HG02884 (cell line): Measurements from ENCODE around the gene UBR1.

Source experiments
- ATAC-seq: cut with Tn5 transposase; IDR thresholded peaks from one replicate; pipeline ENCODE4 v1.9.1; 2021; ENCODE audit warnings: mild to moderate bottlenecking, moderate library complexity; ENCODE audit not compliant: unreplicated experiment

Gene UBR1

GRCh38 chr15:43111354-43111753 lies 5.5 kb upstream of the UBR1 start:
- ATAC-seq: no peak

DNA sequence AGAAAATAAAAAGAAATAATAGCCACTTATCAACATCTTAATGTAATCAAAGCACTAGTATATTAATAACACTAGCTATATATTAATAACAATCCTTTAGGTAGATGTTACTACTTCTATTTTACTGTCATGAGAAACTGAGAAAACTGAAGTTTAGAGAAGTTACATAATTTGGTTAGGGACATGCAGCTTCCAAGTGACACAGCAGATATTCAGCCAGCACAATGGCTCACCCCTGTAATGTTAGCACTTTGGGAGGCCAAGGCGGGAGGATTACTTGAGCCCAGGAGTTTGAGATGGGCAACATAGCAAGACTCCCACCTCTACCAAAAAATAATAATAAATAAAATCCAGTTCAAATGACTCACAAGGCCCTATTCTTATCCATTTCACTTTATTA lies 1.9 kb upstream of the UBR1 start:
- ATAC-seq: no peak

- ATAC-seq: no peak
Measured at GRCh38 chr15:43106486-43106829, 620 bp upstream of the UBR1 start.

GRCh38 chr15:43105077-43105736 lies 631 bp downstream of the UBR1 start:
- ATAC-seq: no peak

- no peak for ATAC-seq
Measured at GRCh38 chr15:43104426-43104825, 1.4 kb downstream of the UBR1 start.

DNA sequence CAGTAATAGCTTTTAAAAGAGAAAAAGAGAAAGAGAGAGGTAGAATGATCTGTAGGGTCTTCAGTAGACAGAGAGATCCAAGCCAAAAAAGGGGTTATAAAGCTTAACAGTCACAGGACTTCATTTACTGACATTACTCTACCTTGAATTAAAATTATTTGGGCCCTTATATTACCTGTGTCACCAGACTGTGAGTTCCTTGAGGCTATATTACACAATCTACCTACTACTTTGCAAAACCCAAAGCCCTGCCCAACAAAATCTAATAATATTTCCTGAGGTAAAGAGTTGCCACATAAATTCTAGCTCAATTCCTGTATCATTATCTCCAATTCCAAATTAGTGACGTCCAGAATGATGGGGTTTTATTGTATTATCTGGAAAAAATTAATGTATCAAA lies 1.9 kb downstream of the UBR1 start:
- no peak for ATAC-seq

- no peak for ATAC-seq
Measured at GRCh38 chr15:43102187-43102586, 3.7 kb downstream of the UBR1 start.

GRCh38 chr15:43100971-43101370 lies 4.9 kb downstream of the UBR1 start:
- ATAC-seq: no peak

DNA sequence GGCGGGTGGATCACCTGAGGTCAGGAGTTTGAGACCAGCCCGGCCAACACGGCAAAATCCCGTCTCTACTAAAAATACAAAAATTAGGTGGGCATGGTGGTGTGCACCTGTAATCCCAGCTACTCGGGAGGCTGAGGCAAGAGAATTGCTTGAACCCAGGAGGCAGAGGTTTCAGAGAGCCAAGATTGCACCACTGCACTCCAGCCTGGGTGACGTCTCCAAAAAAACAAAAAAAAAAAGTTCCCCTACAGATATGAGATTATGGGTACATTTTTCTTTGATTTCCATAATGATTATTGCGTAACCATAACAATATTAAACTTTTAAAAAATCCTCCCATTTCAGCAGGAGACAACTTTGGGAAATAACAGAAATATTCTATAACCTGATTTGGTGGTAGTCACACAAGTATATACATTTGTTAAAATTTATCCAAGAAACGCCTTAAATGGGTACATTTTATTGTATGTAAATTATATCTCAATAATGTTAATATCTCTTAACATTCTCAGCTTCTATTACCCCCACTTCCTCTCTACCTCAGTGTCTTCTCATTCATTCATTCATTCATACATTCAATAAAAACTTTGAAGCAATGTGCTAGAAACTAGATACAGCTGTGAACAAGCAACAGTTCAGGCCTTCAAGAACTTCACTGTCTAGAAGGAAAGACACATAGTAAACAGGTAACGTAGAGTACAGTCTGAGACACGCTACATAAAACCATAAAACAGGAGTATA lies 6.6 kb downstream of the UBR1 start:
- ATAC-seq: no peak

- no peak for ATAC-seq
Measured at GRCh38 chr15:43096411-43096810, 9.4 kb downstream of the UBR1 start.

DNA sequence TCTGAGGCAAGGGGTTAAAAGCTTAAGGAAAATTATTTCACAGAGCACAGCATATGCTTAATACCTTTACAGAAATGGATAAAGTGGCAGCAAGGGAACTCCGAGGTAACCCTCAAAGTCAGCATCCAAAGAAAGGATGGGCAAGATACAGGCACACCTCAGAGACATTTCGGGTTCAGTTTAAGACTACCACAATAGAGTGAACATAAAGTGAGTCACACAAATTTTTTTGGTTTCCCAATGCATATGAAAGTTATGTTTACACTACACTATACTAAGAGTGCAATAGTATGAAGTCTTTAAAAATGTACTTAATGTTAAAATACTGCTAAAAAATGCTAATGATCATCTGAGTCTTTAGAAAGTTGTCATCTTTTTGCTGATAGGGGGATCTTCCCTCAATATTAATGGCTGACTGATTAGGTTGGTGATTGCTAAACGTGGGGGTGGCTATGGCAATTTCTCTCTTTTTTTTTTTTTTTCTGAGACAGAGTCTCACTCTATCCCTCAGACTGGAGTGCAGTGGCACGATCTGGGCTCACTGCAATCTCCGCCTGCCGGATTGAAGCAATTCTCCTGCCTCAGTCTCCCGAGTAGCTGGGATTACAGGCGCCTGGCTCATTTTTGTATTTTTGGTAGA lies 10.0 kb downstream of the UBR1 start:
- no peak for ATAC-seq

DNA sequence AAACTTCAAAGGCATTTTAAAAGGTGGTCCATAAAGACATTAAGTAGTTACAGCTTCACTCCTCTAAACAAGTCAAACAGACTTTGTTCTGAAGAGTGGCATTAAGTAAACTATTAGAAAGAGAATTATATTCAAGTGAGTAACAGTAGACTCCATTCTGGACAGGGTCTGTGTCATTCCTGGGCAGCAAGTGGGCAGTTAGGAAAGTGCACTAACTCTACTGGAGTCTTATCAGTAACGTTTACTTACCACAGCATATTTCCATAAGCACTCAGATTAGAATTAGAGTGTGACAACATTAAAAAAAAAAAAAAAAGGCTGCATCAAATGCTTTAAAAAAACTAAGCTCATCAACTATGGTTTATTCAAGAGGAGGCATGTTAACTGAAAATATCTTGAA lies 10.6 kb downstream of the UBR1 start:
- no peak for ATAC-seq

- ATAC-seq: no peak
Measured at GRCh38 chr15:43094416-43095030, 11.3 kb downstream of the UBR1 start.

DNA sequence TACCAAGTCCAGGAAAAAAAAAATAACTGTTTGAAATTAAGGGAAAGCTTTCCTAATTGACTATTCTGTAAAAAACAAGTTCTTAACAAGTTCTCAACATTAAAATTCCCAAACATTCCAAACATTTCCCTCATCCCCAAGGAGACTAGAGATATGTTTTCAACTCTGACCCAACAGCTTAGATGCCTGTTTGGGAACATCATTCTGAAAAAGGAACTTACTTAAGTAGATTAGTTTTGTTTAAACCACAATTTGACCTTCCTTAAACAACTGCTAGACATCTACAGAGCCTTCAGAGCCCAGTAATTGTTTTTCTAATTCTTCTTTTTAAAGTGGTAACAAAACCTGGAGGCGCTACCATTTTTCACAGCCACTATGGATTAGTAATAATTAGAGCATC lies 12.8 kb downstream of the UBR1 start:
- ATAC-seq: no peak

GRCh38 chr15:43091859-43092258 lies 14.0 kb downstream of the UBR1 start:
- no peak for ATAC-seq

- no peak for ATAC-seq
Measured at GRCh38 chr15:43086551-43086950, 19.3 kb downstream of the UBR1 start.

GRCh38 chr15:43085921-43086320 lies 19.9 kb downstream of the UBR1 start:
- no peak for ATAC-seq

DNA sequence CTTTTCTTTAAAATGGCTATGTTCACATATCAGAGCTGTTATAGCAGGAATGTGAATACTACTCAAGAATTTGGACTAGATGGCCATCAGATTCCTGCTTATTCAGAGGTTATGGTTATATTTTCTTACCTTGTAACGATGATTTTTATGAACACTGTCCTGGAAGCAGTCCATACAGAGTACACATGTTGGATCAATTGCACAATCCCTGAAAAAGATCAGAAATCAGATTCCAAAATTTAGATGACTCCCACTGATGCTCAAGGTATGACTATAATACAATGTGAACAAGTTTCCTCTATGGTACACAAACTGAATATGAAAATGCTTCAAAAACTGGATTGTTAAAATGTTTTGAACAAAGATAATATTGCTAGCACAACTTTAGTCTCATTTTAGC lies 23.3 kb downstream of the UBR1 start:
- ATAC-seq: no peak

DNA sequence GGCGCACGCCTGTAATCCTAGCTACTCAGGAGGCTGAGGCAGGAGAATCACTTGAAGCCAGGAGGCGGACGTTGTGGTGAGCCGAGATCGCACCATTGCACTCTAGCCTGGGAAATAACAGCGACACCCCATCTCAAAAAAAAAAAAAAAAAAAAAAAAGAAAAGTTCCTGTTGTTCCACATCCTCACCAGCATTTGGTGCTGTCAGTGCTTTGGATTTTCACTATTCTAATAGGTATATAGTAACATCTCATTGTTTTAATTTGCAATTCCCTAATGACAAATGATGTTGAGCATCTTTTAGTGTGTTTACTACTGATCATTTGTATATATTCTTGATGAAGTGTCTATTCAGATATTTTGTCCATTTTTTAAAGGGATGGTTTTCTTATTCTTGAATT lies 24.6 kb downstream of the UBR1 start:
- no peak for ATAC-seq

GRCh38 chr15:43071451-43071850 lies 34.4 kb downstream of the UBR1 start:
- ATAC-seq: no peak

- ATAC-seq: no peak
Measured at GRCh38 chr15:43070893-43071292, 34.9 kb downstream of the UBR1 start.

- ATAC-seq: no peak
Measured at GRCh38 chr15:43070249-43070648, 35.6 kb downstream of the UBR1 start.
